ENCODE results near the gene SGTA. TPM values are rescaled to one million over a fixed set of nuclear protein-coding genes. Genes with fewer than 3 reads are reported as not detected.

Gene SGTA
- total RNA-seq, 1 experiment from 2014 or later: 62.1 TPM

DNA sequence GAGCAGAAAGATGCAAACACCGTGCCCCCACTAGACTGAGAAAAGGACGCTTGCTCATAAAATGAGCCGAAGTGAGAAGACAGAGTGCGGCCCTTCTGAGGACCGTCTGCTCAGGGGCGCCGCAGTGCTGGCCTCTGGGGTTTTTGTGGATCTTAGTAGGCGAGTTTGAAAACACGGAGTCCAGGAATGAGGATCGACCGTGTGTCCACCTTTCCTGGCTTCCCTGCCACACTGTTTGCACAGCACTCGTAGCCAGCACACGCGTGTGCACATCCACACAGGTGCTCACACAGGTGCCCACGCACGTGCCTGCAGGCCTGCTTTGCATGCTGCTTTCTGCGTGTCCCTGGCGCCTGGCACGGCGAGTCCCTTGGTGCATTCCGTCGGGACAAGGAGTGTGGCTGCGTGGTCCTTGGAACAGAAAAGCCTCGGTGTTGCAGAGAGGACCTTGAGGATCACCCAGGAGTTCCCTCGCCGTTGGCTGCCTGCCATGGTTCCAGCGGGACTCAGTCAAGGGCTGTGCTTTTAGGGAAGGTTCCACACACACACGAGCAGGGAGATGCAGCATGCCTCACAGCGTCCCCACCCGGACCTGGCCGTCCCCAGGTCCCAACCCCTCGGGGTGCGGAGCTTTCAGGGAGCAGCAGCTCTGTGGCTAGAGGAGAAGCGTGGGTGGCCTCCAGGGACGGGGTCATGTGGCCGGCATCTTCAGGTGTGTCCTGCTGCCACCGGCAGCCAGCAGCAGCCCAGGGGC, 26.5 kb upstream of the SGTA start:
- DNase-seq (ENCODE audit: low read depth): no peak

DNA sequence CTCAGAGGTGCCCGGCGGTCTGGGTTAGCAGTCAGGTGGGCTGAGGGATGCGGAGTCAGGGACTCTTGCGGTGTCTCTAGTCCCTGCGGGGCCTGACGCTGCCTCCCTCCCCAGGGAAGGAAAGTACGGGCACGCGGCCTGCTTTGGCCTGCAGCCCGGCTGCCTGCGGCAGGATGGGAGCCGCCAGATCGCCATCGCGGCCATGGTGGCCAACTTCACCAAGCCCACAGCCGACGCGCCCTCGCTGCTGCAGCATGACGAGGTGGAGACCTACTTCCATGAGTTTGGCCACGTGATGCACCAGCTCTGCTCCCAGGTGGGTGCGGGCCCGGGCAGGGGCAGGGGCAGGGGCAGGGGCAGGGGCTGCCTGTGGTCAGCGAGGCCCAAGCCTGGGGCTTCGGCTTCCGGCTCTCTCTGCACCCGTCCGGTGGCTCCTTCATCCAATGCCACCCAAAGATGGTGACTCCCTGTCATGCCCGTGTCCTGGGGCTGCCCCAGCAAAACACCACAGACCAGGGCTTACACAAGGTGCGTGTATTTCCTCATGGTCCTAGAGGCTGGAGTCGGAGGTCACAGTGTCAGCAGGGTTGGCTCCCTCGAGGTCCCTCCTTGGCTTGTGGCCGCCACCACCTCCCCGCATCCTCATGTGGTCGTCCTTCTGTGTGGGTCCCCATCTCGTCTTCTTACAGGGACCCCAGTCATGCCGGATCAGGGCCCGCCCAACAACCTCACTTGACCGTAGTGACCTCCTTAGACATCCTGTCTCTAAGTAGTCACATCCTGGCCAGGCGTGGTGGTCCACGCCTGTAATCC, 25.3 kb upstream of the SGTA start:
- DNase-seq (ENCODE audit: low read depth): no peak

DNA sequence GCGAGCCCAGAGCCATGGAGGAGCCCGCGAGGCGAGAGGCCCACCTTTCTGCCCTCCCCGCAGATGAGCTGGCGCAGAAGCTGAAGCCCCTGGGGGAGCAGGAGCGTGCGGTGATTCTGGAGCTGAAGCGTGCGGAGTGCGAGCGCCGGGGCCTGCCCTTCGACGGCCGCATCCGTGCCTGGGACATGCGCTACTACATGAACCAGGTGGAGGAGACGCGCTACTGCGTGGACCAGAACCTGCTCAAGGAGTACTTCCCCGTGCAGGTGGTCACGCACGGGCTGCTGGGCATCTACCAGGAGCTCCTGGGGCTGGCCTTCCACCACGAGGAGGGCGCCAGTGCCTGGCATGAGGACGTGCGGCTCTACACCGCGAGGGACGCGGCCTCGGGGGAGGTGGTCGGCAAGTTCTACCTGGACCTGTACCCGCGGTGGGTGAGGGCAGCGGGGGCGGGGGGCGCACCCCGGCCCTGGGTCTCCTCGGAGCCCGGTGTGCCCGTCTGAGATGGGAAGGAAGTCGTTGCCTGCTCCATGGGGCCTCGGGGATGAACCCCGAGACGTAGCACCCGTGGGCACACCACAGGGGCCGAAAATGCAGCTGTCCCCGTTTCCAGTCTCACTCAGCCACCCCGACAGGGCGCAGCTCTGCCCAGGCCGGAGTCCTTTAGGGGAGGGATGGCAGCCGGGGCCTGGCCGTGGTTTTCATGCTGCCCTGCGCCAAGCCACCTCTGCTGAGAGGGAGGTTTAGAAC, 24.5 kb upstream of the SGTA start:
- no peak for DNase-seq (ENCODE audit: low read depth)

DNA sequence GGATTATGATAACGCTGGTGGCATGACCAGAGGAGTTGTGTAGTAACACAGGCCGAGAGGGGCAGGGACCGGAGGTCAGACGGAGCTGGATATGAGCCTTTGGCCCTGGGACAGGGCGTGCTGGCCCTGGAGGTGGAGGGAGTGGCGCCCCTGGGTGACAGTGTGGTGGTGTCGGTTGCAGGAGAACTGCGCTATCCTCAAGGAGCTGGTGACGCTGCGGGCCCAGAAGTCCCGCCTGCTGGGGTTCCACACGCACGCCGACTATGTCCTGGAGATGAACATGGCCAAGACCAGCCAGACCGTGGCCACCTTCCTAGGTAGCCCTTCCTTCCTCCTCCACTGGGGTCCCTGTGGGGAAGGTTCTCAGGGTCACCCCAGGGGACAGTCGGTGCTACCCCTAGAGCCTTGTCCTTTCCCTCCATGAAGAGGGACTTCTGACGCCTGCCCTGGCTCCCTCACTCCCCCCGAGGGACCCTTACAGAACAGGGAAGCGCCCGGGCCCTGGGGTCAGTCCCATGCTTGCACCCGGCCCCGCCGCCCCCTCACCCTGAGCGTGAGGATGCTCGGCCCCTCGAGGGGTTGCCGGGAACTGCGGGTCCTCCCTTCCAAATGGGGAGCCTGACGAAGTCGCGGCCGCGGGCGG, 23.8 kb upstream of the SGTA start:
- no peak for DNase-seq (ENCODE audit: low read depth)

DNA sequence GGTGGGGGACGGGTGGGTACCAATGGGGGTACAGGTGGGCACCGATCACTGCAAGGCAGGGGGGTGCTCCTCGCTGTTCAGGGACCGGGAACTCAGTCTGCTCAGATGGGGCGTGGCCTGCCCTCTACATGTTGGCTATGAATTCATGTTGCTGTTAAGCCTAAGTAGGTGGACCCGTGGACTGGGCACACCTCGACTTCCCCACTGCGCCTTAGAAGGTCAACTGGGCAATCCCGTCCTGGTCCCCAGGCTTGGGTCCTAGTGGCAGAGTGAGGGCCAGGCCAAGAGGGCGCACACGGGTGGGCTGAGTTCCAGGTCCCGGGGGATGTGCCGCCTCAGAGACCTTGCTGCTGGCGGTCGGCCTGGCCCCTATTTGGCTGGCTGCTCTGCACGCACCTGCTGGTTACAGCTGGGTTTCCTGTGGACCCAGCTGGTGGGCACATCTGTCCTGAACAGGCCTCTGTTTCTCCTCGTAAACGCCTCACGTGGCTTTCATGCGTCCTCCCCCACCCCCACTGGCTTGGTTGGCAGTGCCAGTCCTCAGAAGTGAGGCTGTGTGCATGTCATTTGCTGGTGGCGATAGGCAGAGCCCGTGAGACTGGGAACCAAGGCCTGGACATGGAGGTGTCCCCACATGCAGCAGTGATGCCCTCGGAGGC, 23.0 kb upstream of the SGTA start:
- DNase-seq (ENCODE audit: low read depth): no peak

DNA sequence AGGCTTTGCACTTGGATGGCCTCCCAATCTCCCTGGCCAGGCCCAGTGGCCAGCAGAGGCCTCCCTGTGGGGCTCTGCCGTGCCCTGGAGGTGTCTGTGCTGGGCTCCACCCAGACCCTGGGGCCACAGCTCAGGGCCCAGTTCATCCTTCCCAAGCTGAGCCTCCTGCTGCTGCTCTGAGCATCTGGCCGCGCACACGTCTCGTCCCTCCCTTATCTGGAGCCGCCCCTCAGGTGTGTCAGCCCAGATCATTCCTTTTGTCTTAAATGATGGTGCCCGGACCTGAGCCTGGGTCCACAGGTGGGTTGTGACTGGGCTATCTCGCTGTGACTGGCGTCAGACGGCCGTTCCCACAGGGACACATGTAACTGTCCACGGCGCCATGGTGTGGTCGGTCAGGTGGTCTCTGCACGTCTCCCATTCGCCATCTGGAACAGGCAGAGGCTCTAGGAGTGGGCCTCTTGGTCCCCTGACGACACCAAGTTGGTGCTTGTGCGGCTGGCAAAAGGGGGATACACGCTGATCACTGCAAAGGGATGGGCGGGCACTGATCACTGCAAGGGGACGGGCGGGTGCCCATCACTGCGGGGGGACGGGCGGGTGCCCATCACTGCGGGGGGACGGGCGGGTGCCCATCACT, 22.3 kb upstream of the SGTA start:
- DNase-seq (ENCODE audit: low read depth): no peak

DNA sequence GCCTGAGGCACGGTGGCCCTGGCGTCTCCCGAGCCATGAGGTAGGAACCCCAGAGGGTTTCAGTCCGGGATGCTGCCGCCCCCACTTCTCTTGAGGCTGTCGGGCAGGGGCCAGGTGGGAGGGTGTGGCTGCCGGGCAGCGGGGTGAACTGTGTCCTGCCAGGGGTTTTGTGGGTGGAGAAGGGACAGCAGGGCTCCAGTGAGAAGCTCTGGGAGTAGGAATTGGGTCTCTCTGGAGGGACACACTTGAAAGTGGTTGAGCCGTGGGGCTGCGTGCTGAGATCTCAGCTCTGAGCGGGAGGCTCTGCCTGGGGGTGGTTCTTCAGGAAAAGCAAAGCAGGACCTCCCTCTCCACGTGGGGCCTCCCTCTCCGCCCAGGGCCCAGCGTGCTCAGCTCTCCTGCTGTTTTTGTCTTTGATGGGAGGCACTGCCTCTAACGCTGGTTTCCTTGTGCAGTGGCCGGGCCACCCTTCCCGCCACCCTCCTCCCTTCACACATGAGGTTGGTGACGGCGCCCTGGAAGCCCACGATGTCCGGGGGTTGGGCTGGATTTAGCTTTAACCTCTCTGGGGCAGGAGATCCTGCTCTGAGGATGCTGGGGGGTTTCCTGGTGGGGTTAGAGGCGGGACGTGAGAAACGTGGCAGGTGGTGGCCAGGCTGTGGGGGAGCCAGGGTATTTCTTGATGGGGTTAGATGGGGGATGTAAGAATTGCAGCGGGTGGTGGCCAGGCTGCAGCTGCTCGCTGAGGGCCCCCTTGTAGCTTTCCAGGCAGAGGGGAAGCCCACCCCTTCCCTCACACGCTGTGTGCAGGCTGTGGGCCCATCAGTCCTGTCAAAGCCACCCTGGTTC, 21.3 kb upstream of the SGTA start:
- no peak for DNase-seq (ENCODE audit: low read depth)

DNA sequence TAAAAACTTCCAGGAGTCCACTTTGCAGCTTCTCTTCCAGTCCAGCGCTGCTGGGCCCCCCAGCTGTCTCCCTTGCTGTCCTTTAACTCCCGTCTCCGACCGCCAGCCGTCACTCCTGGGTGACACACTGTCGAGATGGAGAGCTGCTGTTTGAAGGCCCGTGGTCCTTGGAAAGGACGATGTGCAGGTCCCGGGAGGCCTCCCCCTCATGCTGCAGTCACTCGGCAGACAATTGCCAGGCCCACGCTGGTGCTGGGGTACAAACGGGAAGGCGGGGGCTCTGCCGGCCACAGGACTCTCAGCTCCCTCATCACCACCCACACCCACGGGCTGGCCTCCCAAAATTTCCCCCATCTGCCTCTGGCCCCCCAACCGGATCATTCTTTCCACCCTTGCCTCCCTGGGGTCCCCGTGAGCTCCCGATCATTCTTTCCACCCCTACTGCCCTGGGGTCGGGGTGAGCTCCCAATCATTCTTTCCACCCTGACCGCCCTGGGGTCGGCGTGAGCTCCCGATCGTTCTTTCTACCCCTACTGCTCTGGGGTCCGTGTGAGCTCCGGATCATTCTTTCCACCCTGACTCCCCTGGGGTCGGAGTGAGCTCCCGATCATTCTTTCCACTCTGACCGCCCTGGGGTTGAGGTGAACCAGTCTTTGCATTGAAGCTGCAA, 20.5 kb upstream of the SGTA start:
- DNase-seq (ENCODE audit: low read depth): no peak

DNA sequence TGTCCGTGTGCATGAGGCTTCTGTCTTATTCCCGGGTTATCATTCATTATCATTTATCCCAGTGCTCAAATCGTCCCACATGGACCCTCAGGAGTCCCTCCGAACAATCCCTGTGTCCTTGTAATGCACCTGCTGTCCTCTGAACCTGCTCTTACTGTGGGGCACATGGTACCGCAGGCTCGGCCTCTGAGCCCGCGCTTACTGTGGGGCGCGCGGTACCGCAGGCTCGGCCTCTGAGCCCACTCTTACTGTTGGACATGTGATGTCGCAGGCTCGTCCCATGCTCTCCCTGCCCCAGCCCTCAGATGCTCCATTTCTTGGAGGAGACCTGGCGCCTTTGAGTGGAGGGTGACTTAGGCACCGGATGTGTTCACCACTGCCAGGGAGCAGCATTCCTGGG, 19.8 kb upstream of the SGTA start:
- DNase-seq (ENCODE audit: low read depth): no peak

DNA sequence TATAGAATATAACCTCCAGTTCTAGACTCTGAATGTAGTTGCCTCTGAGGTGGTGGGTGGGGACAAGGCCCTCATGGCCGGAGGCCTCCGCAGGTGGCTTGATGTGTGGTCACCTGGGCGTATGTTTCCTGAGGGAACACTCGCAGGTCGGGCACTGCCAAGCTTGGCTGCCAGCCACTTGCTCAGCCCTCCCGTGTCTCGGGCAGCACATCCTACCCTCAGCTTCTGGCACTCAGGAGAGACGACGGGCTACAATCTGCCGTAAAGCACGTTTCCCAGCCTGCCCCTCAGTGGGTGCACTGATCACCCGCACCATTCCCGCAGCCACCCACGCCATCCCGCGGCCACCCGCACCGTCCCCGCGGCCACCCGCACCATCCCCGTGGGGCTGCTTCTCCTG, 17.4 kb upstream of the SGTA start:
- DNase-seq (ENCODE audit: low read depth): no peak

DNA sequence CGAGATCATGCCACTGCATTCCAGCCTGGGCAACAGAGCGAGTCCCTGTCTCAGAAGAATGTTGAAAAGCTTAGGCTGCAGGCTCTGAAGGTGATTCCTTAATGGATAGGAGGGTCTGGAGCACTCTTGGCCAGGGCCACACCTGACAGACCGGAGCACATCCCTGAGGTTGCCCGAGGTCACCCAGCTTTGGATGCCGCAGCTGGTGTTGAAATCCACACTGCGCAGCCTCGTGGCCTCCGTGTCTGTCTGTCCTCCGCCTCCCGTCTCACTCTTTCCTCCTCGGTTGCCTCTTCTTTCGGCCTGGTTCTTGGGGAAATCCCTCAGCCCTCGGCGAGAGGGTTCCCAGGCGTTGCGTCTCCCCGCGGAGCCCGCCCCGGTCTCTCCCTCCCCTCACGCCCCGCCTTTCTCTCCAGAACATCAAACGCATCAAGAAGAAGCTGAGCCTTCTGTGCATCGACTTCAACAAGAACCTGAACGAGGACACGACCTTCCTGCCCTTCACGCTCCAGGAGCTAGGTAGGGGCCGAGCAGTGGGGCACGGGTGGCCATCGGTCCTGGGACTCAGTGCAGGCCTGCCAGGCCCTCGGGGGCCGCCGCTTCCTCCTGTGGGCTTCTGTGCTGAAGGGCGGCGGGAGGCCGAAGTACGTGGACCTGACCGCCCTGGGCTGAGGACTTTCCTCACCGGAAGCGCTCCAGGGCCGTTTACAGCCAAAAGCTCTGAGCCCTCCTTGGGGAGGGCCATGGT, 16.4 kb upstream of the SGTA start:
- no peak for DNase-seq (ENCODE audit: low read depth)

DNA sequence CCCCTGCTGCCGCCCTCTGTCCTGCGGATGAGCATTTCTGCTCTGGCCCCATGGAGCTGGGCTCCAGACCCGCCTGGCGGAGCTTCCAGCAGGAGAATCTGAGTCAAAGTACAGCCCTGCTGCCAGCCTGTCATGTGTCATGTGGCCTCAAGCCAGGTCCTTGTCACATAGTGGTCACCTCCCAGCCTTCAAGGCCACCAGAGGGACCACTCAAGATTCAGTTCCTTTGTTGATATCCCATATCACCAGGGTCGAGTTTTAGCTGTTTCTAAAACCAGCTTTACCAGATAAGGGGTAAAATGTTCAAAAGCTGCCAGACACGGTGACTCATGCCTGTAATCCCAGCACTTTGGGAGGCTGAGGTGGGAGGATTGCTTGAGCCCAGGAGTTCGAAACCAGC, 15.7 kb upstream of the SGTA start:
- no peak for DNase-seq (ENCODE audit: low read depth)

DNA sequence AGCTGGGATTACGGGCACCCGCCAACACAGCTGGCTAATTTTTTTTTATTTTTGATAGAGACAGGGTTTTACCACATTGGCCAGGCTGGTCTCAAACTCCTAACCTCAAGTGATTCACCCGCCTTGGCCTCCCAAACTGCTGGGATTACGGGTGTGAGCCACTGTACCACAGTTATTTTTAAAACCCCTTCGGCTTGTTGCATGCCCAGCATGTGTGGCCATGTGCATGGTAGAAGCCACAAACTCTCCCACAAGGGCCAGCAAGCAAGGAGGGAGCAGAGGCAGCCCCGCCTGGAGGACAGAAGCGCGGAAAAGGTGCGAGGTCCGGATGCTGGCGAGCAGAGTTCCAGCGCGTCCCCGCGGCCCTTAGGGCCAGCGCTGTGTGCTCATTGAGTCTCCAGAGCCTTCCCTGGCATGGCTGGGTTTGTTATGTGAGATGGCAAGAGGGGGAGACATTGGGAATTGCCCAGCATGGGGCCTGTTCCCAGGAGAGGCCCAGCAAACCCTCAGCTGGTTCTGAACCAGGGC, 15.1 kb upstream of the SGTA start:
- no peak for DNase-seq (ENCODE audit: low read depth)

DNA sequence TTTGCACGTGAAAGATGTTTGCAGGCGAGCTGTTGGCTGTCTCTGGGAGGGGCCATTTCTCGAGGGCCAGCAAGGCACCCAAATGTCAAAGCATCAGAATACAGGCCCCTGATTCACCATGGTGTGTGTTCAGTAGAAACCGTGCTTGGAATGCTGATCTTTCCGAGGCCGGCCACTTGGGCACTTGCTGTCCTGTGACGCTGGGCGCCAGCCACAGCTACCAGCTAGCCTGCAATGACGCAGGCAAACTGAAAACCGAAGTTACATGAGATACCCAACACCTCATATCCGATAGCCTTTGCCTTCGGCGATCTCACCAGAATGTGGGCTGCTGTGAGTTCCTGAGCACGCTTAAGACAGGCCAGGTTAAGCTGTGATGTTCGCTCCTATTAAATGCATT, 14.2 kb upstream of the SGTA start:
- no peak for DNase-seq (ENCODE audit: low read depth)

DNA sequence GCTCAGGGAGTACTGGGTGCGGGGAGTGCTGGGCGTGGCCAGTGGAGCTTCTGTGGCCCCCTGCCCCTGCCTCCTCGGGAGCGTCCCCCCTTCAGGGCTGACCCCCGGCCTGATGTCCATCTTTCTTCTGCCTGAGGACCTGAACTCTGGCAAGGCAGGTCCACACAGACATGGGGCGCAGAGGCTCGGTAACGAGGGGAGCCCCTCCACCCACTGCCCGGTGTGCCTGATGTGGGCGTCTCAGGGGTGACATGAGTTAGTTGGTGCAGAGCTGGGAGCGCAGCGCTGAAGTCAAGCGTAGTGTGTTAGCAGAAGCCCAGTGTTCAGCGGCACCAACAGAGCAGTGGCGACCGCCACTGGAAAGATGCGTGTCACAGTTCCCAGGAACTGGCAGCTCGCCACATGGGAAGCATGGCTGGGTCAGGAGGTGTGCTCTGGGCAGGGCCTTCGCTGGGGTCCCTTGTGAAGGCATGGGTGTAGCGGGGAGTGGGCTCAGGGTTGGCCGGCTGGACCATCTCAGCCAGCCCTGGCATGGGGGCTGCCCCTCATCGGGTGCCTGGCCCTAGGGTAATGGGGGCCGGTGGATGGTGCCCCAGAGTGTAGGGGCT, 13.7 kb upstream of the SGTA start:
- DNase-seq (ENCODE audit: low read depth): no peak

DNA sequence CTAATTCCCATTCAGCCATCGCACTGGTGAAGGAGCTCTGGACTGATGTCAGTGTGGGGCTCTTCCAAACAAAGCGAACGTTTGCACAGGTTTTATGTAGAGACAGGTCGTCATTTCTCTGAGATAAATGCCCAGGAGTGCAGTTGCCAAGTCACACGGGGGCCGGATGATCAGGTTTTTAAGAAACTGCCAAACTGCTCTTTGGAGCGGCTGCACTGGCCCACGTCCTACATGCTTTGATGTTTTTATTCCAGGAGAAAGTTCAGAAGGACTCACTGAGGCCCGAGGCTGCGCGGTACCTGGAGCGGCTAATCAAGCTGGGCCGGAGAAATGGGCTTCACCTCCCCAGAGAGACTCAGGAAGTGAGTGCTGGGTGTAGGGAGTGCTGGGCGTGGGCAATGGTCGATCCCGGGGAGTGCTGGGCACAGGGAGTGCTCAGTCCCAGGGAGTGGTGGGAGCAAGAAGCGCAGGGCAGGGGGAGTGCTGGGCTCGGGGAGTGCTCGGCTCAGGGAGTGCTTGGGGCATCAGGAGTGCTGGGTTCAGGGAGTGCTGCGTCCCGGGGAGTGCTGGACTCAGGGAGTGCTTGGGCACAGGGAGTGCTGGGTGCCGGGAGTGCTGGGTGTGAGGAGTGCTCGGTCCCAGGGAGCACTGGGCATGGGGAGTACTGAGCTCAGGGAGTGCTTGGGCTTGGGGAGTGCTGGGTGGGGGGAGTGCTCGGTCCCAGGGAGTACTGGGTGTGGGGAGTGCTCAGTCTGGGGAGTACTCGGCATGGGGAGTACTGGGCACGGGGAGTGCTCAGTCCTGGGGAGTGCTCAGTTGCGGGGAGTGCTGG, 13.0 kb upstream of the SGTA start:
- DNase-seq (ENCODE audit: low read depth): no peak

DNA sequence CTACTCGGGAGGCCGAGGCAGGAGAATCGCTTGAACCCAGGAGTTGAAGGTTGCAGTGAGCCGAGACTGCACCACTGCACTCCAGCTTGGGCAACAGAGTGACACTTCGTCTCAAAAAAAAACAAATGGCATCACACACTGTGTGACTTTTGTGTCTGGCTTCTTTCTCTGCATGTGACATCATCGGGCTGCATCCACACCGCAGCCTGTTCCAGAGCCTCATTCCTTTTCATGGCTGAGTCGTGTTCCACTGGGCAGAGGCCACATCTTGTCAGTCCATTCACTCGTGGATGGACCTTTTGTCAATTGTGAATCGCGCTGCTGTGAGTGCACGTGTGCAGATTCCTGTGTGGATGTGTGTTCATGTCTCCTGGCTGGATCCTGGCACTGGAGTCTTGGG, 10.5 kb upstream of the SGTA start:
- DNase-seq (ENCODE audit: low read depth): no peak

Measured in RPMI7951 (cell line).